Cardiac muscle cell (in vitro differentiated cells and primary cell): Measurements from ENCODE around the gene NHSL1. TPM values are rescaled to one million over a fixed set of nuclear protein-coding genes. Genes with fewer than 3 reads are reported as not detected.

Experiments
- DNase-seq, 2 donors: peaks; one replicate each; pipeline versions ENCODE4 v3.0.0 to v3.0.0-alpha.2; 2010 to 2017; ENCODE audit warnings: low read depth in 1 of 2, low spot score in 1 of 2
- H3K27ac ChIP-seq: fragments of 200-600 bp; sonication (generic); 2 replicates; pipeline ENCODE4 v1.5.1; 2016
- H3K27me3 ChIP-seq: fragments of 200-600 bp; sonication (generic); 2 replicates; pipeline ENCODE4 v1.6.0; 2016; ENCODE audit warnings: control low read depth
- H3K36me3 ChIP-seq: fragments of 200-600 bp; sonication (generic); 2 replicates; pipeline ENCODE4 v1.5.1; 2016; ENCODE audit warnings: control low read depth
- H3K4me1 ChIP-seq: fragments of 200-600 bp; sonication (generic); 2 replicates; pipeline ENCODE4 v1.8.1; 2017; ENCODE audit warnings: low read depth, mild to moderate bottlenecking, mixed run types
- H3K4me3 ChIP-seq: fragments of 200-600 bp; sonication (generic); 2 replicates; pipeline ENCODE4 v1.5.1; 2016; ENCODE audit warnings: mild to moderate bottlenecking
- H3K9me3 ChIP-seq: fragments of 200-600 bp; sonication (generic); 2 replicates; pipeline ENCODE4 v1.5.1; 2017; ENCODE audit warnings: low read depth, mild to moderate bottlenecking, control low read depth
- CTCF ChIP-seq: IDR thresholded peaks from 2 replicates; pipeline ENCODE4 v1.5.1; 2012; ENCODE audit warnings: low read depth, mild to moderate bottlenecking, low read length
- polyA plus RNA-seq: library from polyadenylated mRNA; unstranded; fragments of >200 nt; fragmentation: Nextera tagmentation; extraction: Ambion mirVana; gene quantifications from 2 replicates; pipeline ENCODE4 v1.2.1, GENCODE V29; 2016
- total RNA-seq: library from RNA; depleted of rRNA; stranded (reverse); fragments of >200 nt; gene quantifications from 2 replicates; pipeline ENCODE4 v1.2.3, GENCODE V29; 2016

The NHSL1 gene
- total and polyA plus RNA-seq, 2 experiments from 2014 or later: 6.0 to 11.3 TPM

DNA sequence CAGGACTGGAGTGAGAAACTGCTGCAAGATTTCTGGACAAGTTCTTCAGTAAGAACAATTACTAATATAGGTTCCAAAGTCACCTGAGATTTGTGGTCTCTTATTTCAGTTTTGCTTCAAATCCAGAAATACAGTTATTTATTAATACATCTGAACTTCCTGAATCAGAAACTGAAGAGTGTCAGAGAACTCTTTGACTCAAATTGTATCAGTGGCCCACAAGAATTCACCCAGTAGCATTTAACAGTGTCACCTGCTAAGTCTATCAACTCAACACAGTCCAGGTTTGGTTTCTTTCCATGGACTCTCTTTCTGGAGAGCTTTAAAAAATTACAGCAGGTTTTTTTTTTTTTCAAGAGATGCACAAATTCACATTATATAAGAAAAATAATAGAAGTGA lies 18.8 kb upstream of the NHSL1 start:
- no peaks in the 10 kb centered on the region for H3K27me3 ChIP-seq
- DNase-seq: no peak
- TF ChIP-seq CTCF: no peak
- H3K36me3 ChIP-seq: no peaks in the 10 kb centered on the region
- H3K4me3 ChIP-seq: no peak overlapping the region
- no peak overlapping the region for H3K27ac ChIP-seq
- no peaks in the 10 kb centered on the region for H3K9me3 ChIP-seq
- no peaks in the 10 kb centered on the region for H3K4me1 ChIP-seq

DNA sequence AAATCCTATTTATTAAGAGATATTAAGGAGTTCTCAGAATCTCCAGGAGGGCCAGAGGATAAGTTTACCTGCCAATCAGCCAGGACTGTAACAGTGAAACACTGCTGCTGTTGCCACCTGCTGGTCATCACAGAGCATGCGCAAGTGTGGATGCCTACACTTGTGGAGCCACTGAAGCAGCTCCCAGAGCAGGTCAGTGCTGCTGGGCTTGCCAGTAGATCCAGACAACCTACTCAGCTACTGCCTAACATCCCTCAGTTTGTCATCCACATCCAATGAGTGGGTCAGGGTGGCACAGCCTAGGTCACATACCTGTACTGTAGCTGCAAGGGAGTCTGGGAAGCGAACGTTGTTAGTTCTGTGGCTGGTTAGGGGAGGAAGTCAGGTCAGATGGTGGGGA lies 18.3 kb upstream of the NHSL1 start:
- Histone ChIP-seq H3K4me1 (no peaks in the 10 kb centered on the region), H3K36me3 (no peaks in the 10 kb centered on the region), H3K27me3 (no peaks in the 10 kb centered on the region), H3K9me3 (no peaks in the 10 kb centered on the region), H3K4me3 (no peak overlapping the region), H3K27ac (no peak overlapping the region)
- peak; percentile 69 for TF ChIP-seq CTCF
- DNase-seq: peak in 1 of 2 donors; percentile 58

DNA sequence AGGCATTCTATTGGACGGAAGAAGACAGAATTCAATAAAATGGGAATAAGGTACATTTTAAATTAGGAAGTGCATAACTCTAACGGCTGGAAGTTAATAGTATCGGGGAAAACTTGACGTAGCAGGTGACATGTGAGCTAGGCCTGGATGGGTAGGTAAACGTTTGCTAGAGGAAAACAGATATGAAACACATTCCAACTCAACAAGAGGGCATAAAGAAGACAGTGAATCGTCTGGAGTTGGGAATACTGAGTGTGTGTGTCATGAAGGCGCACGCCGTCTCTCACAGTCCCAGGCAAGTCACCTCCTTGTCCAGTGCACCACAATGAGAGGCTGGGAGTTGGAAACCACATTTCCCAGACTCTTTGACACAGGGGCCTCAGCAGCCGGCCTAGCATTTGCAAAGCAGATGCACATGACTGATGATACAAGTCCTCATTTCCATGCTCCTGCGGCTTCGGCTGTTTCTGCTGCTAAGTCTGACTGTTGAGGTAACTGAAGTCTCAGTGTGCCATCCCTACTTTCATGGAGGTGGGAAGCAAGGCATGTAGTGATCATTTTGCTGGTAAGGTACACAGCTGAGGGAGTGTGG lies 16.5 kb upstream of the NHSL1 start:
- DNase-seq: no peak
- H3K27me3 ChIP-seq: no peaks in the 10 kb centered on the region
- TF ChIP-seq CTCF: no peak
- H3K36me3 ChIP-seq: no peaks in the 10 kb centered on the region
- H3K4me1 ChIP-seq: no peaks in the 10 kb centered on the region
- no peak overlapping the region for H3K27ac ChIP-seq
- H3K9me3 ChIP-seq: no peaks in the 10 kb centered on the region
- H3K4me3 ChIP-seq: no peak overlapping the region

DNA sequence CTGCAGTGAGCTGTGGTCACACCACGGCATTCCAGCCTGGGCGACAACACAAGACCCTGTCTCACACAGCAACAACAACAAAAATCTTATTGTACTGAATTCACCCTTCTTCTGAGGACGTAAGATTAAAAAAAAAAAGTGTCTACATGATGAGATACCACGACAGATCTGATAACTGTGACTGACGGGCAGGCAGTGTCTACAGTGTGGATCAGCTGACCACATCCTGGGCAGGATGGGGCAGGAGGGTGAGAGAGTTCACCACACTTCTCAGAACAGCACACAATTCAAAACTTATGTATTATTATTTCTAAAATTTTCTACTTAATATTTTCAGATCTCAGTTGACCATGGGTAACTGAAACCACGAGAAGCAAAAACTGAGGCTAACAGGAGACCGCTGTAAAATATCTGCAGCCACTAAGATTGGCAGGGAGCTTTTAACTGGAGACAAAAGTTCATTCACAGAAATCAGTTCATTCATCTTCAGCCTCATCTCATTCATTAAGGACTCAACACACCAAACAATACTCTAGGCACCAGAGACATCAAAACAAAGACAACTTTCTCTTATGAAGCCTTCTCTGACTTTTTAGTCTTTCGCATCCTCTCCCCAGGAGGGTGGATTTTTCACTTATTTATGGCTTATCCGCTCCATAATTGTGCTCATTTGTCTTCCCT lies 15.7 kb upstream of the NHSL1 start:
- no peak for DNase-seq
- H3K4me3 ChIP-seq: no peak overlapping the region

DNA sequence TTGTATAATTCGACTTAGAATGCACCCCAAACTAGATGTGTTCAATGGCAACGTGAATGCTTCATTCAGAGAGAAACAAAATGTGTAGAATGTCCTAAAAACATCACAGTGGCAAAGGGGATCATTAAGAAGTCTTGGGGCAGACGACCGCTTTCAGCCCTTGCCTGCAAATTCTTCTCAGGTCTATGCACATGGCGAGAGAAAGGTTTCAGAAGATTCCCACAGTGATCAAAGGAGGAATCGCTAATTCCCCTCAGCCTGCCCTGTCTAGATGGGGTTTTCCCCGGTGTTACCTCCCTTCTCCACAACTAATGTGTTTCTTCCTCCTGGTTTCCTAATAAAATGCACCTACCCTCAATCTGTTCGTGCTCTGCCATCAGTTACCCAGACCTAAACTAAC lies 13.3 kb upstream of the NHSL1 start:
- no peak for TF ChIP-seq CTCF
- H3K9me3 ChIP-seq: no peaks in the 10 kb centered on the region
- no peak overlapping the region for H3K27ac ChIP-seq
- no peaks in the 10 kb centered on the region for H3K4me1 ChIP-seq
- no peaks in the 10 kb centered on the region for H3K36me3 ChIP-seq
- no peak for DNase-seq
- H3K4me3 ChIP-seq: no peak overlapping the region
- no peaks in the 10 kb centered on the region for H3K27me3 ChIP-seq

More for the DNA sequence above, 15.7 kb upstream of the NHSL1 start:
- no peaks in the 10 kb centered on the region for H3K27me3 ChIP-seq
- no peaks in the 10 kb centered on the region for H3K4me1 ChIP-seq
- no peaks in the 10 kb centered on the region for H3K36me3 ChIP-seq
- no peak overlapping the region for H3K27ac ChIP-seq
- no peak for TF ChIP-seq CTCF
- H3K9me3 ChIP-seq: no peaks in the 10 kb centered on the region
